ENCODE results near the gene PARM1. TPM values are rescaled to one million over a fixed set of nuclear protein-coding genes. Genes with fewer than 3 reads are reported as not detected.

The PARM1 gene
- total RNA-seq, 2 donors from 2014 or later = 266 to 282 TPM

- intact Hi-C loops (cut with DNase I, micrococcal nuclease) = no loop called here
- no peak for DNase-seq
- ATAC-seq = no peak
These were observed 115.4 kb downstream of the PARM1 start for GRCh38 chr4:75048208-75048879.

- intact Hi-C loops (cut with DNase I, micrococcal nuclease) = no loop called here
- DNase-seq (no peak), ATAC-seq (no peak)
These were observed 118.5 kb downstream of the PARM1 start for GRCh38 chr4:75051431-75051830.

DNA sequence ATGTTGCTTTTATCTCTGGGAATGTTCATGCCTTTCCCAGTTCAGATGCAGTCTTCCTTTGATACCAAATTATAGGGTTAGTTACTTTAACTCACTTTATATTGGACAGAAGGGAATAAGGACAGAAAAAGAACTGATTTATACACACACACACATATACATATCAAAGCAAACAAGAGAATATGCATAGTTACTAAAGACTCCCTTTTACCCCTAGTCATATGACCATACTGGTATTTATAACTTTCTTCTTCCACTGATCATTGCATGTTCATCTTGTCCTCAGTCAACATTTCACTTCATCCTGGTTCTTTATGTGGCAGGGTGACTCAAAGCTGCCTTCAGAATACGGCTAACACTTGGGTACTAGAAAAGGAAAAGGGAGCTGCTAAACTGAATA lies 120.4 kb downstream of the PARM1 start:
- intact Hi-C loops (cut with DNase I, micrococcal nuclease) = no loop called here
- ATAC-seq (peak; percentile 35), DNase-seq (no peak)

- DNase-seq = no peak
- ATAC-seq = peak; percentile 74
- intact Hi-C loops (cut with DNase I, micrococcal nuclease) = no loop called here
These were observed 121.2 kb downstream of the PARM1 start for GRCh38 chr4:75054078-75054477.

- ATAC-seq (peak; percentile 27), DNase-seq (no peak)
- intact Hi-C loops (cut with DNase I, micrococcal nuclease) = no loop called here
These were observed 123.4 kb downstream of the PARM1 start for GRCh38 chr4:75056277-75056676.

DNA sequence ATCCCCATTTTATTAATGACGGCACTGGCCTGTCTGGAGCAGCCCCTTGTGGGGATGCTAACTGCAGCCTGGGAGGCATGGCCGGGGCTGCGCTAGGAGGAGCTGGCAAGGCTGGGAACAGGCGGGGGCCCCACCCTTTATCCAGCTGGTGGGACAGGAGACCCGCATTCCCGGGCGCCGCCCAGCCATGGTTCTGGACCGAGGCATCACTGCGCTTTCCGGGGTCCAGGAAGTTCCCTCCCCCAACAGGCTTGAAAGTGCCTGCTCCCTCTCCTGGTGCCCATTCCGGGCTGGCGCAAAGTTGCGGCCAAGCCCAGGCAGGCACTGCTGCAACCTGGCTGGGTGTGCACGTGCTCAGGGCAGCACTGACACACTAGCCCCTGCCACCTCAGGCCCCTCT lies 124.5 kb downstream of the PARM1 start:
- ATAC-seq (no peak), DNase-seq (no peak)
- intact Hi-C loops (cut with DNase I, micrococcal nuclease) = no loop called here

- ATAC-seq = no peak
- DNase-seq = no peak
- intact Hi-C loops (cut with DNase I, micrococcal nuclease) = no loop called here
These were observed 125.6 kb downstream of the PARM1 start for GRCh38 chr4:75058486-75058885.

DNA sequence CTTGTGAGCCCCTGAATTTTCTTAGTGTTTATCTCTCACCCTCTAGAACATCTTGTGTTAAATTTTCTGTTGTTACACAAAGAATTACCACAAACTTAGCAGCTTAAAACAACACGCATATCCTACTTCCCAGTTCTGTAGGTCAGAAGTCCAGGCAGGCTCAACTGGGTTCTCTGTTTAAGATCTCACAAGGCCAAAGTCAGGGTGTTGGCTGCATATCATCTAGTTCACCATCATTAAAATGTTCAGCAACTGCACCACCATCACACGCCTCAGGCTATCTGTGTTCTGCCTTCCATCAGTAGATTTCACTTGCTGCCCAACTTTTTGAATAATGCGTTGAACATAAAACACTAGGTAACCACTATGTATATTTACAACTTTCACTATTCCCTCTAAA lies 130.5 kb downstream of the PARM1 start:
- ATAC-seq = peak; percentile 88
- intact Hi-C loops (cut with DNase I, micrococcal nuclease) = no loop called here
- DNase-seq = no peak

DNA sequence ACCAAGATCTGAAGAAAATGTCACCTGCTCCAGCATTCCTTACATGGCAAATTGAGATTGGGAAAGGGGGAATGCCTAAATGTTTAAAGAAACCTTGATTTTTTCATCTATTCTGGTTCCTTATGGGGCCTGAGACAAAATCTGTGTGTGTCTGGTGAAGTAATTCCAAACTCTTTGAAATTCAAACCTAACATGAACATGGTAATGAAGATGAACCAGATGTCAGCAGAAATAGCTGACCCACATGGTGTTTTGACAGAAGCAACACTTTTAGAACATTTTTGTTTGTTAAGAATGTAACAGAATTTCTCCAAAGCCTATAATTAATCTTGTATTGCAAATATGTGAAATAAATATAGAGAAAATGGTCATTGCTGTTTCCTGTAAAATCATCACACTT lies 133.0 kb downstream of the PARM1 start:
- ATAC-seq = no peak
- intact Hi-C loops (cut with DNase I, micrococcal nuclease) = no loop called here
- no peak for DNase-seq

DNA sequence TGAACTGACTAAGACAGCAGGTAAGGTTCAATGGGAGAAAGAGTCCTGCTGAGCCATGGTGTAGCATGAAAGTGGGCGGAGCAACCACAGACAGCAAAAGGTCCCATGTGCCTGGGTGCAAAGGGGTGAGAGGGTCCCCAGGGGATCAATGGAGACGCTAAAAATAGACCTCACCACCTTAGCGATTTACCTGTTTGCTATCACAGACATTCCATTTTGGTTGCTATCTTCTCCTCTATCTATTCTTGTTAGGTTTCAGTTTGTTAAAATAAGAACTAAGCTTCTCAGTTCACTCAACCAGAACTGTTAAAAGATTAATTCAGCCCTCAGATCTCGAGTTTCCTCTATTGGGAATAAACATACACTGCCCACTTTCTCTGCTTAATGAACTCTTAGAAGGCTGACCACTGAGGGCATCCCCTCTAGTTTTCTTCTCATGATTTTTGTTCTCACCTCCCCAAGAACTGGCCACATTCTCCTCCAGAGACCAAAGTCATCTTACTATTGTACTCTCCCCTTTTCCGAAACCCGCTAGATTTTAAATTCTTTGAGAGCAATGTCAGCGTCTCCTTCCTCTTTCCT lies 136.7 kb downstream of the PARM1 start:
- DNase-seq = no peak
- intact Hi-C loops (cut with DNase I, micrococcal nuclease) = no loop called here
- no peak for ATAC-seq

GRCh38 chr4:75071317-75071716 lies 138.4 kb downstream of the PARM1 start:
- no peak for DNase-seq
- intact Hi-C loops (cut with DNase I, micrococcal nuclease) = no loop called here
- no peak for ATAC-seq

- ATAC-seq (no peak), DNase-seq (no peak)
- intact Hi-C loops (cut with DNase I, micrococcal nuclease) = no loop called here
These were observed 148.0 kb downstream of the PARM1 start for GRCh38 chr4:75080888-75081287.

DNA sequence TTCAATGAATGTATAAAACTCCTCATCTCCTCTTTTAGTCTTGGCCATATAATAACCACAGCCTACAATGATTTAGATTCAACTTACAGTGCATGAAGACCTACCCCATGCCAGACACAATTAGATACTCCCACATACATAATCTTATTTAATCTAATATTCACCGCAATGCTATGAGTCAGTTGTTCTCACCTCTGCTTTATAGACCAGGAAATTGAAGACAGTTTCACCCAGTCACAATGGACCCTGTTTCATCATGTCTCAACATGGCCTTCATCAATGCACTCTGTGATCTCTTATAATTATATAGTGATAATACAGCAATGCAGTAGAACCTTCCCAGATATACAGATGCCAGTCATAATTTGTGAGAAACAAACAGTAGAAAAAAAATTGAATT lies 148.6 kb downstream of the PARM1 start:
- intact Hi-C loops (cut with DNase I, micrococcal nuclease) = no loop called here
- ATAC-seq (peak; percentile 53), DNase-seq (no peak)

- intact Hi-C loops (cut with DNase I, micrococcal nuclease) = no loop called here
- no peak for DNase-seq
- ATAC-seq = no peak
These were observed 154.5 kb downstream of the PARM1 start for GRCh38 chr4:75087416-75087815.

GRCh38 chr4:75087865-75088264 lies 154.9 kb downstream of the PARM1 start:
- ATAC-seq (no peak), DNase-seq (no peak)
- intact Hi-C loops (cut with DNase I, micrococcal nuclease) = no loop called here

DNA sequence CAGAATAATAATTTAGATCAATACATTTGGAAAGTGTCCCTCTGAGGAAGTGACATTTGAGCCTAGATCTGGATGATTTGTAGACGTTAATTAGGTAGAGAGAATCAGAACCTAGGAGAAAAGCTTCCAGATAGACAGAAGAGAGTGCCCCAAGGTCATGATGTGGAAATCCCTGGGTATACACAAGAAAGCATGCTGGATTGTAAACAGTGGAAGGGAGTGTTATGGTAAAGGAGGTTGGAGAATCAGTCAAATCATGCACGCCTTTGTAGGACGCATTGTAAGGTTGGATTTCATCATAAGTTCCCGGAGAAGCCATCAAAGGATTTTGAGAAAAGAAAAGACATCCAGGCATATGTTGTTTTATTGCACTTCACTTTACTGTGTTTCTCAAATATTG lies 156.3 kb downstream of the PARM1 start:
- intact Hi-C loops (cut with DNase I, micrococcal nuclease) = no loop called here
- ATAC-seq (no peak), DNase-seq (no peak)

DNA sequence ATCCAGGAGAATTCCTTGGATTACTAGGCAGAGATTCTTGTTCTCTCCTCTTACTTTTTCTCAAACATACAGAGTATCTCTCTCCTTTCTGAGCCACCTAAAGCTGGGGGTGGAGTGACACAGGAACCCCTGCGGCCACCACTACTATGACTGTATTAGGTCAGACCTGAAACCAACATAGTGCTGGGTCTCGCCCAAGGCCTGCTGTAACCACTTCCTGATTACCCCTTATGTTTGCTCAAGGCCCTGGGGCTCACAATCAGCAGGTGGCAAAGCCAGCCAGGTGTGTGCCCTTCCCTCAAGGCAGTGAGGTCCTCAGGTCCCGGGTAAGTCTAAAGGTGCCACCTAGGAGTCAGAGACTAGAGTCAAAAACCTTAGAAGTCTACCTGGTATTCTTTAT lies 166.4 kb downstream of the PARM1 start:
- intact Hi-C loops (cut with DNase I, micrococcal nuclease) = no loop called here
- ATAC-seq (peak; percentile 99), DNase-seq (peak; percentile 70 to 73)
